Measurements from ENCODE around the gene BABAM2. TPM values are rescaled to one million over a fixed set of nuclear protein-coding genes. Genes with fewer than 3 reads are reported as not detected.

The BABAM2 gene
- polyA plus RNA-seq, 3 donors, result 33.2 to 52.8 (median 49.3) TPM

DNA sequence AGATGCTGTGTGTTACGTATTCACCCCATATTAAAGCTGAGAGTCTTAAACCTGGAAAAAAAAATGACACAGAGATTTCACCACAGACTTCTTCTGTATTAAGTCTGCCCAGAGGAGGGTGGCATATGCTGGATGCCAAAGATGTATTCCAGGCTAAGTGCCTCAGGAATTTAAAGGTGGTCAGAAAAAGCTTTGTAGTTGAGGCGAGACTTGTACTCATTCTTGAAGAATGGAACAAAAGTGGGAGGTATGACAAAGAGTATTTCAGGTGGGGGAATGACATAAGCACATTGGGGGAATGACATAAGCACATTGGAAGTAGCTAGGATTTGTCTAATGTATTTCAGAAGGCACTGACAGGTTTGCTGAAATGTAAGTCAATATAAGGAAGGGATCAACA, 98.6 kb downstream of the BABAM2 start:
- no peak overlapping the region for H3K4me3 Mint-ChIP-seq
- TF ChIP-seq CTCF (IDR thresholded peaks at IDR 0.05), result no peak
- intact Hi-C loops (cut with micrococcal nuclease), result no loop called here
- H3K27me3 Mint-ChIP-seq (ENCODE audit: low read depth in 3 of 3), result peaks cover 0 to 2% (median 0%) of the 10 kb centered on the region in 3 donors
- 89% methylated on average over 1 of the region's 2 CpGs for WGBS (ENCODE audit: insufficient coverage)
- Histone ChIP-seq H3K4me3 (replicated peaks in 1 of 3; ENCODE audit: low read depth in 2 of 3, low read length in 3 of 3) (no peak overlapping the region), H3K79me2 (ENCODE audit: insufficient read depth, low read length) (peaks cover 70% of the 10 kb centered on the region), H3K9ac (ENCODE audit: insufficient read depth, low read length, poor library complexity, severe bottlenecking) (no peak overlapping the region), H4K20me1 (ENCODE audit: insufficient read depth, low read length) (no peaks in the 10 kb centered on the region), H3K4me2 (replicated peaks; ENCODE audit: extremely low read depth, low read length, poor library complexity, severe bottlenecking) (no peak overlapping the region), H3K4me1 (ENCODE audit: control insufficient read depth in 1 of 2, insufficient read depth in 2 of 2, low read length in 2 of 2) (peaks cover 43 to 70% of the 10 kb centered on the region in 2 donors), H3K27ac (ENCODE audit: low read depth in 1 of 2, low read length in 2 of 2) (peak overlapping the region in 1 of 2 donors; percentile 72), H3K27me3 (ENCODE audit: control insufficient read depth in 2 of 2, insufficient read depth in 2 of 2, low read length in 2 of 2) (no peaks in the 10 kb centered on the region), H2AFZ (ENCODE audit: insufficient read depth, low read depth, low read length, poor library complexity, severe bottlenecking) (no peak overlapping the region), H3K9me3 (replicated peaks in 1 of 2; ENCODE audit: control insufficient read depth in 1 of 2, insufficient read depth in 1 of 2, low read length in 2 of 2) (no peaks in the 10 kb centered on the region), H3K36me3 (replicated peaks in 1 of 2; ENCODE audit: control insufficient read depth in 1 of 2, insufficient read depth in 2 of 2, low read length in 2 of 2) (no peaks in the 10 kb centered on the region)
- H3K4me1 Mint-ChIP-seq, result peaks cover 71% of the 10 kb centered on the region
- DNase-seq, result no peak
- H3K36me3 Mint-ChIP-seq, result peaks cover 0 to 11% of the 10 kb centered on the region in 2 donors
- peaks cover 0 to 6% (median 0%) of the 10 kb centered on the region in 7 donors for H3K9me3 Mint-ChIP-seq
- peak overlapping the region in 4 of 7 donors; percentile 28 to 90 (median 60) for H3K27ac Mint-ChIP-seq

DNA sequence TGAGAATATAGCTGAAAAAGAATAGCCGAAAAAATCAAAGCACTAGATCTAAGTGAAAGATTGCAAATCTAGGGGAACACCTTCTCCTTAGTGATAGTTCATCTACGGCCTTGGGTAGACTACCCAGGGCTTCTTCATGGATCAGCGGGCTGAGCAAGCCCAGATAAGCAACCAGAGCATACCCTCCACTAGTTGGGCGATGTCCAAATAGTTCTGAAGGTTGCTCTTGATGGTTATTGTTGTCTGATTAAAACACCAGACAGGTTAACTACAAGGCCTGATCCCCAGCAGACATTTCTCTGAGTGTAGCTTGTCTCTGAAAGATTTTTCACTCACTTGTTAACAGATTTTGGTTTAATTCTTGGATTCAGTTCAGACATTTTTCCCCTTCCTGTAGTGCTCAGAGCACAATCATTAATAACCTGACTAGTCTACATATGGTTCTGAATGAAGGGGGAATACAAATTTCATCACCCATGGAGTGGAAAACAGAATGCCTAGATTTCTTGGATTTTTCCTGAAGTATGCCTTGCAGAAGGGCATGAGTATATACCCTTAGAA, 99.6 kb downstream of the BABAM2 start:
- Histone ChIP-seq H3K4me3 (replicated peaks in 1 of 3; ENCODE audit: low read depth in 2 of 3, low read length in 3 of 3) (no peak overlapping the region), H3K36me3 (replicated peaks in 1 of 2; ENCODE audit: control insufficient read depth in 1 of 2, insufficient read depth in 2 of 2, low read length in 2 of 2) (no peaks in the 10 kb centered on the region), H3K4me1 (ENCODE audit: control insufficient read depth in 1 of 2, insufficient read depth in 2 of 2, low read length in 2 of 2) (peaks cover 51 to 80% of the 10 kb centered on the region in 2 donors), H2AFZ (ENCODE audit: insufficient read depth, low read depth, low read length, poor library complexity, severe bottlenecking) (no peak overlapping the region), H3K9me3 (replicated peaks in 1 of 2; ENCODE audit: control insufficient read depth in 1 of 2, insufficient read depth in 1 of 2, low read length in 2 of 2) (no peaks in the 10 kb centered on the region), H3K27ac (ENCODE audit: low read depth in 1 of 2, low read length in 2 of 2) (peak overlapping the region in 1 of 2 donors; percentile 23), H4K20me1 (ENCODE audit: insufficient read depth, low read length) (no peaks in the 10 kb centered on the region), H3K4me2 (replicated peaks; ENCODE audit: extremely low read depth, low read length, poor library complexity, severe bottlenecking) (no peak overlapping the region), H3K27me3 (ENCODE audit: control insufficient read depth in 2 of 2, insufficient read depth in 2 of 2, low read length in 2 of 2) (no peaks in the 10 kb centered on the region), H3K9ac (ENCODE audit: insufficient read depth, low read length, poor library complexity, severe bottlenecking) (no peak overlapping the region), H3K79me2 (ENCODE audit: insufficient read depth, low read length) (peaks cover 71% of the 10 kb centered on the region)
- intact Hi-C loops (cut with micrococcal nuclease), result no loop called here
- Mint-ChIP-seq H3K4me3 (no peak overlapping the region), H3K36me3 (peaks cover 0 to 13% of the 10 kb centered on the region in 2 donors), H3K4me1 (peaks cover 80% of the 10 kb centered on the region), H3K27me3 (ENCODE audit: low read depth in 3 of 3) (peaks cover 0 to 2% (median 1%) of the 10 kb centered on the region in 3 donors), H3K27ac (peak overlapping the region in 3 of 7 donors; percentile 16 to 51 (median 38)), H3K9me3 (peaks cover 0 to 5% (median 0%) of the 10 kb centered on the region in 7 donors)
- no peak for TF ChIP-seq CTCF (IDR thresholded peaks at IDR 0.05)
- 100% methylated on average over 2 of the region's 4 CpGs for WGBS (ENCODE audit: insufficient coverage)
- DNase-seq, result no peak
